ENCODE results near the gene BACE2. TPM values are rescaled to one million over a fixed set of nuclear protein-coding genes. Genes with fewer than 3 reads are reported as not detected.

The BACE2 gene
- polyA plus RNA-seq, 2 of the 4 experiments (the other 2 are of a cell fraction), result 15.2 to 26.0 TPM

DNA sequence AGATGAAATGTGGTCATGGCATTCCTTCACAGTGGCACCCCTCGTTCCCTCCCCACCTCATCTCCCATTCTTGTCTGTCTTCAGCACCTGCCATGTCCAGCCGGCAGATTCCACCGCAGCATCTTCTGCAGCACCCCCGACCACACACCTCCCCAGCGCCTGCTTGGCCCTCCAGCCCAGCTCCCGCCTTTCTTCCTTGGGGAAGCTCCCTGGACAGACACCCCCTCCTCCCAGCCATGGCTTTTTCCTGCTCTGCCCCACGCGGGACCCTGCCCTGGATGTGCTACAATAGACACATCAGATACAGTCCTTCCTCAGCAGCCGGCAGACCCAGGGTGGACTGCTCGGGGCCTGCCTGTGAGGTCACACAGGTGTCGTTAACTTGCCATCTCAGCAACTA, 81.5 kb downstream of the BACE2 start:
- TF ChIP-seq, protein P1, sequence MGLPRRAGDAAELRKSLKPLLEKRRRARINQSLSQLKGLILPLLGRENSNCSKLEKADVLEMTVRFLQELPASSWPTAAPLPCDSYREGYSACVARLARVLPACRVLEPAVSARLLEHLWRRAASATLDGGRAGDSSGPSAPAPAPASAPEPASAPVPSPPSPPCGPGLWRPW (IDR thresholded peaks at IDR 0.05), result no peak
- TF ChIP-seq PHF8 (IDR thresholded peaks at IDR 0.05; ENCODE audit: borderline replicate concordance, low read depth), result no peak
- no peak for TF ChIP-seq GATA3 (IDR thresholded peaks at IDR 0.05; ENCODE audit: borderline replicate concordance)
- TF ChIP-seq, protein P2, sequence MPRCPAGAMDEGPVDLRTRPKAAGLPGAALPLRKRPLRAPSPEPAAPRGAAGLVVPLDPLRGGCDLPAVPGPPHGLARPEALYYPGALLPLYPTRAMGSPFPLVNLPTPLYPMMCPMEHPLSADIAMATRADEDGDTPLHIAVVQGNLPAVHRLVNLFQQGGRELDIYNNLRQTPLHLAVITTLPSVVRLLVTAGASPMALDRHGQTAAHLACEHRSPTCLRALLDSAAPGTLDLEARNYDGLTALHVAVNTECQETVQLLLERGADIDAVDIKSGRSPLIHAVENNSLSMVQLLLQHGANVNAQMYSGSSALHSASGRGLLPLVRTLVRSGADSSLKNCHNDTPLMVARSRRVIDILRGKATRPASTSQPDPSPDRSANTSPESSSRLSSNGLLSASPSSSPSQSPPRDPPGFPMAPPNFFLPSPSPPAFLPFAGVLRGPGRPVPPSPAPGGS (IDR thresholded peaks at IDR 0.05), result no peak
- TF ChIP-seq, protein P3, sequence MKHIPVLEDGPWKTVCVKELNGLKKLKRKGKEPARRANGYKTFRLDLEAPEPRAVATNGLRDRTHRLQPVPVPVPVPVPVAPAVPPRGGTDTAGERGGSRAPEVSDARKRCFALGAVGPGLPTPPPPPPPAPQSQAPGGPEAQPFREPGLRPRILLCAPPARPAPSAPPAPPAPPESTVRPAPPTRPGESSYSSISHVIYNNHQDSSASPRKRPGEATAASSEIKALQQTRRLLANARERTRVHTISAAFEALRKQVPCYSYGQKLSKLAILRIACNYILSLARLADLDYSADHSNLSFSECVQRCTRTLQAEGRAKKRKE (CRISPR knock-in tag; IDR thresholded peaks at IDR 0.05; ENCODE audit: low read depth), result no peak
- no peak for TF ChIP-seq FOXS1 (CRISPR knock-in tag; IDR thresholded peaks at IDR 0.05)
- TF ChIP-seq, protein P4, sequence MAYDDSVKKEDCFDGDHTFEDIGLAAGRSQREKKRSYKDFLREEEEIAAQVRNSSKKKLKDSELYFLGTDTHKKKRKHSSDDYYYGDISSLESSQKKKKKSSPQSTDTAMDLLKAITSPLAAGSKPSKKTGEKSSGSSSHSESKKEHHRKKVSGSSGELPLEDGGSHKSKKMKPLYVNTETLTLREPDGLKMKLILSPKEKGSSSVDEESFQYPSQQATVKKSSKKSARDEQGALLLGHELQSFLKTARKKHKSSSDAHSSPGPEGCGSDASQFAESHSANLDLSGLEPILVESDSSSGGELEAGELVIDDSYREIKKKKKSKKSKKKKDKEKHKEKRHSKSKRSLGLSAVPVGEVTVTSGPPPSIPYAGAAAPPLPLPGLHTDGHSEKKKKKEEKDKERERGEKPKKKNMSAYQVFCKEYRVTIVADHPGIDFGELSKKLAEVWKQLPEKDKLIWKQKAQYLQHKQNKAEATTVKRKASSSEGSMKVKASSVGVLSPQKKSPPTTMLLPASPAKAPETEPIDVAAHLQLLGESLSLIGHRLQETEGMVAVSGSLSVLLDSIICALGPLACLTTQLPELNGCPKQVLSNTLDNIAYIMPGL (CRISPR knock-in tag; IDR thresholded peaks at IDR 0.05; ENCODE audit: borderline replicate concordance), result no peak
- TF ChIP-seq HOXB13 (CRISPR knock-in tag; IDR thresholded peaks at IDR 0.05; ENCODE audit: low read depth), result no peak
- TF ChIP-seq NPAS2 (CRISPR knock-in tag; IDR thresholded peaks at IDR 0.05; ENCODE audit: borderline replicate concordance), result no peak
- no peak for TF ChIP-seq ZC3H11A (IDR thresholded peaks at IDR 0.05)
- no peak for TF ChIP-seq KDM5A (IDR thresholded peaks at IDR 0.05)
- TF ChIP-seq, protein P5, sequence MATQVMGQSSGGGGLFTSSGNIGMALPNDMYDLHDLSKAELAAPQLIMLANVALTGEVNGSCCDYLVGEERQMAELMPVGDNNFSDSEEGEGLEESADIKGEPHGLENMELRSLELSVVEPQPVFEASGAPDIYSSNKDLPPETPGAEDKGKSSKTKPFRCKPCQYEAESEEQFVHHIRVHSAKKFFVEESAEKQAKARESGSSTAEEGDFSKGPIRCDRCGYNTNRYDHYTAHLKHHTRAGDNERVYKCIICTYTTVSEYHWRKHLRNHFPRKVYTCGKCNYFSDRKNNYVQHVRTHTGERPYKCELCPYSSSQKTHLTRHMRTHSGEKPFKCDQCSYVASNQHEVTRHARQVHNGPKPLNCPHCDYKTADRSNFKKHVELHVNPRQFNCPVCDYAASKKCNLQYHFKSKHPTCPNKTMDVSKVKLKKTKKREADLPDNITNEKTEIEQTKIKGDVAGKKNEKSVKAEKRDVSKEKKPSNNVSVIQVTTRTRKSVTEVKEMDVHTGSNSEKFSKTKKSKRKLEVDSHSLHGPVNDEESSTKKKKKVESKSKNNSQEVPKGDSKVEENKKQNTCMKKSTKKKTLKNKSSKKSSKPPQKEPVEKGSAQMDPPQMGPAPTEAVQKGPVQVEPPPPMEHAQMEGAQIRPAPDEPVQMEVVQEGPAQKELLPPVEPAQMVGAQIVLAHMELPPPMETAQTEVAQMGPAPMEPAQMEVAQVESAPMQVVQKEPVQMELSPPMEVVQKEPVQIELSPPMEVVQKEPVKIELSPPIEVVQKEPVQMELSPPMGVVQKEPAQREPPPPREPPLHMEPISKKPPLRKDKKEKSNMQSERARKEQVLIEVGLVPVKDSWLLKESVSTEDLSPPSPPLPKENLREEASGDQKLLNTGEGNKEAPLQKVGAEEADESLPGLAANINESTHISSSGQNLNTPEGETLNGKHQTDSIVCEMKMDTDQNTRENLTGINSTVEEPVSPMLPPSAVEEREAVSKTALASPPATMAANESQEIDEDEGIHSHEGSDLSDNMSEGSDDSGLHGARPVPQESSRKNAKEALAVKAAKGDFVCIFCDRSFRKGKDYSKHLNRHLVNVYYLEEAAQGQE (IDR thresholded peaks at IDR 0.05), result no peak
- TF ChIP-seq EHMT2 (IDR thresholded peaks at IDR 0.05; ENCODE audit: low read depth), result no peak
- TF ChIP-seq HOXA7 (CRISPR knock-in tag; IDR thresholded peaks at IDR 0.05), result no peak
- no peaks in the 10 kb centered on the region for H3K4me1 ChIP-seq
- ATAC-seq, result no peak
- H3K9me3 ChIP-seq, result no peaks in the 10 kb centered on the region
- WGBS (ENCODE audit: missing lambda C conversion rate), result 91% methylated on average over 9 of the region's 11 CpGs
- no peak overlapping the region for H3K4me2 ChIP-seq
- no peak overlapping the region for H3K4me3 ChIP-seq
- ChIA-PET CTCF (interaction anchor here (0.7 to 1.1 kb wide), 2 partner anchors 252 to 527 kb away, joined by 3 read pairs; no protein-coding TSS in a partner anchor), POLR2A (no interaction called here)
- DNase-seq (ENCODE audit: low read depth in 1 of 2, low spot score in 1 of 2), result no peak
- FAIRE-seq, result no peak
- H3K27ac ChIP-seq, result no peak overlapping the region

DNA sequence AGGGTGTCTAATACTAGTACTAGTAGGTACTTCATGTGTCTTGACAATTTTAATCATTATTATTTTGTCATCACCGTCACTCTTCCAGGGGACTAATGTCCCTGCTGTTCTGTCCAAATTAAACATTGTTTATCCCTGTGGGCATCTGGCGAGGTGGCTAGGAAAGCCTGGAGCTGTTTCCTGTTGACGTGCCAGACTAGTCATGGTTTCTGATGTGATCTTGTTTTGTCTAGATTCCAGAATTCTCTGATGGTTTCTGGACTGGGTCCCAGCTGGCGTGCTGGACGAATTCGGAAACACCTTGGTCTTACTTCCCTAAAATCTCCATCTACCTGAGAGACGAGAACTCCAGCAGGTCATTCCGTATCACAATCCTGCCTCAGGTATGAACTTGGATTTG, 82.6 kb downstream of the BACE2 start:
- 92% methylated on average over 8 of the region's 8 CpGs for WGBS (ENCODE audit: missing lambda C conversion rate)
- no peak for FAIRE-seq
- Histone ChIP-seq H3K4me1 (no peaks in the 10 kb centered on the region), H3K4me2 (no peak overlapping the region), H3K4me3 (no peak overlapping the region), H3K9me3 (no peaks in the 10 kb centered on the region), H3K27ac (no peak overlapping the region)
- CTCF ChIA-PET, result no interaction called here
- TF ChIP-seq POLR2A (IDR thresholded peaks at IDR 0.05; ENCODE audit: low read length), result no peak
- no peak for TF ChIP-seq FOXS1 (CRISPR knock-in tag; IDR thresholded peaks at IDR 0.05)
- TF ChIP-seq, protein P6, sequence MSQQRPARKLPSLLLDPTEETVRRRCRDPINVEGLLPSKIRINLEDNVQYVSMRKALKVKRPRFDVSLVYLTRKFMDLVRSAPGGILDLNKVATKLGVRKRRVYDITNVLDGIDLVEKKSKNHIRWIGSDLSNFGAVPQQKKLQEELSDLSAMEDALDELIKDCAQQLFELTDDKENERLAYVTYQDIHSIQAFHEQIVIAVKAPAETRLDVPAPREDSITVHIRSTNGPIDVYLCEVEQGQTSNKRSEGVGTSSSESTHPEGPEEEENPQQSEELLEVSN (IDR thresholded peaks at IDR 0.05; ENCODE audit: borderline replicate concordance, low read depth), result no peak
- TF ChIP-seq BHLHE40 (IDR thresholded peaks at IDR 0.05; ENCODE audit: low read depth, low read length), result no peak
- no peak for TF ChIP-seq MAZ (IDR thresholded peaks at IDR 0.05; ENCODE audit: borderline replicate concordance, low read depth, low read length)
- TF ChIP-seq, protein P7, sequence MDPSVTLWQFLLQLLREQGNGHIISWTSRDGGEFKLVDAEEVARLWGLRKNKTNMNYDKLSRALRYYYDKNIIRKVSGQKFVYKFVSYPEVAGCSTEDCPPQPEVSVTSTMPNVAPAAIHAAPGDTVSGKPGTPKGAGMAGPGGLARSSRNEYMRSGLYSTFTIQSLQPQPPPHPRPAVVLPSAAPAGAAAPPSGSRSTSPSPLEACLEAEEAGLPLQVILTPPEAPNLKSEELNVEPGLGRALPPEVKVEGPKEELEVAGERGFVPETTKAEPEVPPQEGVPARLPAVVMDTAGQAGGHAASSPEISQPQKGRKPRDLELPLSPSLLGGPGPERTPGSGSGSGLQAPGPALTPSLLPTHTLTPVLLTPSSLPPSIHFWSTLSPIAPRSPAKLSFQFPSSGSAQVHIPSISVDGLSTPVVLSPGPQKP (IDR thresholded peaks at IDR 0.05; ENCODE audit: low read depth, low read length), result no peak
- no peak for TF ChIP-seq SREBF2 (IDR thresholded peaks at IDR 0.05)
- no peak for TF ChIP-seq CEBPB (IDR thresholded peaks at IDR 0.05)
- no peak for DNase-seq (ENCODE audit: low read depth in 1 of 2, low spot score in 1 of 2)
- POLR2A ChIA-PET, result no interaction called here
- no peak for ATAC-seq
